GM08714 (cell line): ENCODE results near the gene PRPSAP2.

Source experiments
- H3K4me3 ChIP-seq: fragments of 200-500 bp; sonication (Bioruptor generic); 2 replicates; pipeline ENCODE4 v1.5.1; 2014; ENCODE audit warnings: mild to moderate bottlenecking, low read length, inconsistent platforms
- ZNF274 ChIP-seq: IDR thresholded peaks from 2 replicates; pipeline ENCODE4 v1.6.1; 2012; ENCODE audit warnings: mild to moderate bottlenecking, low read depth, low read length

Gene PRPSAP2

GRCh38 chr17:18968945-18969887, 111.3 kb downstream of the PRPSAP2 start:
- no peak overlapping the region for H3K4me3 ChIP-seq
- TF ChIP-seq ZNF274, result no peak

GRCh38 chr17:18970582-18971480, 112.9 kb downstream of the PRPSAP2 start:
- no peak for TF ChIP-seq ZNF274
- H3K4me3 ChIP-seq, result no peak overlapping the region

- no peak for TF ChIP-seq ZNF274
- no peak overlapping the region for H3K4me3 ChIP-seq
These were observed 113.9 kb downstream of the PRPSAP2 start for GRCh38 chr17:18971801-18972200.

GRCh38 chr17:18974407-18975149, 116.6 kb downstream of the PRPSAP2 start:
- no peak for TF ChIP-seq ZNF274
- no peak overlapping the region for H3K4me3 ChIP-seq

GRCh38 chr17:18975597-18975996, 117.7 kb downstream of the PRPSAP2 start:
- TF ChIP-seq ZNF274, result no peak
- no peak overlapping the region for H3K4me3 ChIP-seq

GRCh38 chr17:18976201-18976600, 118.3 kb downstream of the PRPSAP2 start:
- no peak overlapping the region for H3K4me3 ChIP-seq
- no peak for TF ChIP-seq ZNF274

GRCh38 chr17:18977021-18977420, 119.1 kb downstream of the PRPSAP2 start:
- no peak overlapping the region for H3K4me3 ChIP-seq
- TF ChIP-seq ZNF274, result no peak

- H3K4me3 ChIP-seq, result no peak overlapping the region
- TF ChIP-seq ZNF274, result no peak
These were observed 119.7 kb downstream of the PRPSAP2 start for GRCh38 chr17:18977646-18978045.

GRCh38 chr17:18978050-18978449, 120.1 kb downstream of the PRPSAP2 start:
- no peak for TF ChIP-seq ZNF274
- H3K4me3 ChIP-seq, result no peak overlapping the region

- no peak for TF ChIP-seq ZNF274
- no peak overlapping the region for H3K4me3 ChIP-seq
These were observed 120.7 kb downstream of the PRPSAP2 start for GRCh38 chr17:18978655-18979054.
